PC-3 (cell line): ENCODE measurements around the gene LIN28B. TPM values are rescaled to one million over a fixed set of nuclear protein-coding genes. Genes with fewer than 3 reads are reported as not detected.
A peak's percentile ranks its signal among the peaks of the same experiment; 100 is the strongest.

Experiments used
- ATAC-seq: fragments of 200-7000 bp; cut with Tn5 transposase; 2 replicates; pipeline ENCODE4 v1.9.1; 2020; ENCODE audit warnings: mild to moderate bottlenecking, moderate library complexity
- BruUV-seq: library from RNA; stranded (reverse); fragments of 400-500 nt; replicated peaks from 2 replicates; lab custom pipeline; 2021; lab: Mats Ljungman, UMichigan
- CTCF ChIA-PET: fragments of 300-600 bp; sonication (Branson Sonifier 250); formaldehyde crosslinking; loops from one replicate; lab custom pipeline; 2022; ENCODE audit warnings: antibody characterized with exemption; lab: Charles Lee
- POLR2A ChIA-PET: fragments of 300-600 bp; sonication (Branson Sonifier 250); formaldehyde crosslinking; loops from one replicate; lab custom pipeline; 2022; ENCODE audit warnings: antibody characterized with exemption; ENCODE audit not compliant: unreplicated experiment; lab: Charles Lee
- DNase-seq: peaks from one replicate; pipeline ENCODE4 v3.0.0-alpha.2; 2015
- H2AFZ ChIP-seq: fragments of 300-600 bp; sonication (generic); 2 replicates; pipeline ENCODE4 v1.6.0; 2016; ENCODE audit warnings: antibody characterized with exemption, low read length
- H3F3A ChIP-seq: fragments of 300-600 bp; sonication (generic); one replicate; pipeline ENCODE4 v1.6.0; 2017; ENCODE audit warnings: antibody characterized with exemption, low read length, control low read depth, mild to moderate bottlenecking; ENCODE audit not compliant: unreplicated experiment
- H3K27ac ChIP-seq: fragments of 300-600 bp; sonication (generic); 2 replicates; pipeline ENCODE4 v1.5.1; 2016; ENCODE audit warnings: mild to moderate bottlenecking, low read length
- H3K27me3 ChIP-seq: fragments of 300-600 bp; sonication (generic); 2 replicates; pipeline ENCODE4 v1.6.1; 2016; ENCODE audit warnings: low read length, mixed read lengths
- H3K36me3 ChIP-seq: fragments of 300-600 bp; sonication (generic); 2 replicates; pipeline ENCODE4 v1.6.1; 2016; ENCODE audit warnings: low read depth, mixed run types, low read length, mixed read lengths
- H3K4me1 ChIP-seq: fragments of 300-600 bp; sonication (generic); 2 replicates; pipeline ENCODE4 v1.5.1; 2016; ENCODE audit warnings: low read length; ENCODE audit not compliant: insufficient read depth
- H3K4me2 ChIP-seq: fragments of 300-600 bp; sonication (generic); 2 replicates; pipeline ENCODE4 v1.6.0; 2016; ENCODE audit warnings: low read length
- H3K4me3 ChIP-seq: fragments of 300-600 bp; sonication (generic); 2 replicates; pipeline ENCODE4 v1.5.1; 2016; ENCODE audit warnings: mild to moderate bottlenecking, low read length, mixed read lengths
- H3K79me2 ChIP-seq: fragments of 300-600 bp; sonication (generic); 2 replicates; pipeline ENCODE4 v1.6.1; 2017; ENCODE audit warnings: low read length, mixed read lengths
- H3K9ac ChIP-seq: fragments of 300-600 bp; sonication (generic); 2 replicates; pipeline ENCODE4 v1.6.0; 2016; ENCODE audit warnings: mild to moderate bottlenecking, low read length
- H3K9me2 ChIP-seq: fragments of 300-600 bp; sonication (generic); replicated peaks from 2 replicates; pipeline ENCODE4 v1.6.1; 2016; ENCODE audit warnings: mixed run types, low read length, mixed read lengths
- H3K9me3 ChIP-seq: fragments of 300-600 bp; sonication (generic); 2 replicates; pipeline ENCODE4 v1.6.1; 2016; ENCODE audit warnings: low read length, mixed read lengths
- H4K20me1 ChIP-seq: fragments of 300-600 bp; sonication (generic); 2 replicates; pipeline ENCODE4 v1.6.1; 2016; ENCODE audit warnings: low read length, mixed read lengths
- CTCF ChIP-seq: fragments of 300-600 bp; sonication (generic); conservative IDR thresholded peaks from 2 replicates; pipeline ENCODE4 v1.5.1; 2017; ENCODE audit warnings: antibody characterized with exemption, low read depth, mild to moderate bottlenecking, low read length
- EZH2 ChIP-seq: fragments of 300-600 bp; sonication (generic); IDR thresholded peaks from one replicate; pipeline ENCODE4 v1.6.1; 2017; ENCODE audit warnings: antibody characterized with exemption, mild to moderate bottlenecking, low read length; ENCODE audit not compliant: unreplicated experiment
- EZH2phosphoT487 ChIP-seq: fragments of 300-600 bp; sonication (generic); IDR thresholded peaks from 2 replicates; pipeline ENCODE4 v1.6.1; 2018; ENCODE audit warnings: mild to moderate bottlenecking, antibody characterized with exemption, low read length, borderline replicate concordance
- intact Hi-C: fragments of 100-400 bp; cut with micrococcal nuclease; formaldehyde crosslinking; loops from 2 replicates; pipeline ENCODE4 v1.9.0; 2023
- total RNA-seq: library from RNA; depleted of rRNA; stranded (reverse); fragments of >200 nt; gene quantifications from 2 replicates; pipeline ENCODE4 v1.2.3, GENCODE V29; 2014

Gene LIN28B
- total RNA-seq, 1 experiment from 2014 or later = 0.11 TPM

- BruUV-seq = no TSS peak
Measured at GRCh38 chr6:105112577-105112976, 155.7 kb downstream of the LIN28B start.

GRCh38 chr6:105113422-105113821 lies 156.5 kb downstream of the LIN28B start:
- Histone ChIP-seq H3K9ac (no peak overlapping the region), H3K9me3 (no peaks in the 10 kb centered on the region), H3K27ac (no peak overlapping the region), H3K4me2 (no peak overlapping the region), H3K9me2 (no peaks in the 10 kb centered on the region), H3K36me3 (no peaks in the 10 kb centered on the region), H3F3A (no peaks in the 10 kb centered on the region), H4K20me1 (no peaks in the 10 kb centered on the region), H3K4me3 (no peak overlapping the region), H3K4me1 (no peaks in the 10 kb centered on the region), H2AFZ (no peak overlapping the region), H3K27me3 (no peaks in the 10 kb centered on the region), H3K79me2 (no peaks in the 10 kb centered on the region)
- intact Hi-C loops = no loop called here
- no TSS peak for BruUV-seq
- ChIA-PET CTCF (no interaction called here), POLR2A (no interaction called here)
- TF ChIP-seq EZH2phosphoT487 (no peak), CTCF (no peak), EZH2 (no peak)
- ATAC-seq (no peak), DNase-seq (no peak)

More at GRCh38 chr6:105112577-105112976, 155.7 kb downstream of the LIN28B start:
- Histone ChIP-seq H3K27me3 (no peaks in the 10 kb centered on the region), H3K36me3 (no peaks in the 10 kb centered on the region), H4K20me1 (no peaks in the 10 kb centered on the region), H3K79me2 (no peaks in the 10 kb centered on the region), H3K4me1 (peaks cover under 1% of the 10 kb centered on the region; the same call in 1 of the 2 replicates), H3K9ac (no peak overlapping the region), H3F3A (no peaks in the 10 kb centered on the region), H3K4me2 (no peak overlapping the region), H3K9me2 (no peaks in the 10 kb centered on the region), H3K27ac (no peak overlapping the region), H3K4me3 (no peak overlapping the region), H2AFZ (no peak overlapping the region), H3K9me3 (no peaks in the 10 kb centered on the region)
- no peak for TF ChIP-seq EZH2phosphoT487
- 0 out of 2 replicates have a peak, but pooled peaks have one; percentile 14 for TF ChIP-seq CTCF
- no peak for DNase-seq
- intact Hi-C loops = no loop called here
- CTCF ChIA-PET = no interaction called here
- POLR2A ChIA-PET = no interaction called here
- ATAC-seq = no peak

- H3K9ac ChIP-seq = no peak overlapping the region
- H3K36me3 ChIP-seq = no peaks in the 10 kb centered on the region
- H3K4me3 ChIP-seq = no peak overlapping the region
- no peak for DNase-seq
- intact Hi-C loops = no loop called here
- H3K4me2 ChIP-seq = no peak overlapping the region
- no peaks in the 10 kb centered on the region for H3K79me2 ChIP-seq
- no peak overlapping the region for H3K27ac ChIP-seq
- H3K4me1 ChIP-seq = no peaks in the 10 kb centered on the region
- POLR2A ChIA-PET = no interaction called here
- no peaks in the 10 kb centered on the region for H4K20me1 ChIP-seq
- no peaks in the 10 kb centered on the region for H3F3A ChIP-seq
- TF ChIP-seq EZH2phosphoT487 = no peak
- no peak for TF ChIP-seq CTCF
- TF ChIP-seq EZH2 = no peak
- ATAC-seq = no peak
- no peaks in the 10 kb centered on the region for H3K9me3 ChIP-seq
- CTCF ChIA-PET = no interaction called here
- H3K9me2 ChIP-seq = no peaks in the 10 kb centered on the region
- no peak overlapping the region for H2AFZ ChIP-seq
- BruUV-seq = no TSS peak
- H3K27me3 ChIP-seq = no peaks in the 10 kb centered on the region
Measured at GRCh38 chr6:105116150-105116549, 159.2 kb downstream of the LIN28B start.
